ENCODE data around the gene DHPS.

The DHPS gene

DNA sequence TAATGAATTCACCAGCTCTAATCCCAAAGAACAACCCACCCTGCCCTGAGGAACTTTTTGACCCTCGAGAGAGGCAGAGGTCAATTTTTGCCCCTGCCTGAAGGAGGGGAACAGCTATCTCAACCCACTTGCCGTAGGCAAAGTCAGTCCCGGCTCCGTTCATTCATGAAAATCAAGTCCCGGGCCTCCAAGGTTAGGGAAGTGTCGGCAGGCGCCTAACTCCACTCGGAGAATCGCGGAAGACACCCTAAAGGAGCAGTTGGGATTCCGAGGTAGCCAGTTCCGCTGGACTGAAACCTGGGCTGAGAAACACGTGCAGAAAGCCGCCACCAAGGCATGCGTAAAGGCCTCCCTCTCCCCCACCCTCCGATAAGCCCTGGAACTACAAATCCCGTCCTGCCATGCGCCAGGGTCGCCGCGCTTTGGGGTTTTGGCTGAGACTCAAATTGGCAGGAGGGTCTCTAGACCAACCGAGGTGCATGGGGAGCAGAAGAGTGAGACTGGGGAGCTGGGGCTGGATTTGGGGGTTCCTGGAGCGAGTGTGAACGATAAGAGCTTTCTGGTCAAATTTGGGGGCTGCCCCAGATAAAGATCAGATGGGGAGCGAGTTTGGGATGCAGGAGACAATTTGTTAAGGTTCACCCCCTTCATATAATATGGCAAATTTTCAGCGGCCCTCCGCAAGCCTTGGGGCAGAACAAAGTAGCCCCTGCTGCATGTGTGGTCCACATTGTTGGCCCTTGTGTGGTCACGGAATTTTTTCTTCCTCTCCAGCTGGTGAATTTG lies 42.2 kb upstream of the DHPS start, which contains the start of gene TNPO2:
TNPO2 (minus strand) TSS at position 292 of the 786 bp plus-strand sequence. CDS start 2,955 bp downstream, outside the sequence.
- in situ Hi-C loops (cut with MboI; ENCODE audit: low sequenced_read_pairs, unreplicated experiment), result no loop called here
- peak; percentile 82 for DNase-seq (ENCODE audit: low spot score)
- TF ChIP-seq, protein P1, sequence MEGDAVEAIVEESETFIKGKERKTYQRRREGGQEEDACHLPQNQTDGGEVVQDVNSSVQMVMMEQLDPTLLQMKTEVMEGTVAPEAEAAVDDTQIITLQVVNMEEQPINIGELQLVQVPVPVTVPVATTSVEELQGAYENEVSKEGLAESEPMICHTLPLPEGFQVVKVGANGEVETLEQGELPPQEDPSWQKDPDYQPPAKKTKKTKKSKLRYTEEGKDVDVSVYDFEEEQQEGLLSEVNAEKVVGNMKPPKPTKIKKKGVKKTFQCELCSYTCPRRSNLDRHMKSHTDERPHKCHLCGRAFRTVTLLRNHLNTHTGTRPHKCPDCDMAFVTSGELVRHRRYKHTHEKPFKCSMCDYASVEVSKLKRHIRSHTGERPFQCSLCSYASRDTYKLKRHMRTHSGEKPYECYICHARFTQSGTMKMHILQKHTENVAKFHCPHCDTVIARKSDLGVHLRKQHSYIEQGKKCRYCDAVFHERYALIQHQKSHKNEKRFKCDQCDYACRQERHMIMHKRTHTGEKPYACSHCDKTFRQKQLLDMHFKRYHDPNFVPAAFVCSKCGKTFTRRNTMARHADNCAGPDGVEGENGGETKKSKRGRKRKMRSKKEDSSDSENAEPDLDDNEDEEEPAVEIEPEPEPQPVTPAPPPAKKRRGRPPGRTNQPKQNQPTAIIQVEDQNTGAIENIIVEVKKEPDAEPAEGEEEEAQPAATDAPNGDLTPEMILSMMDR (IDR thresholded peaks at IDR 0.05; ENCODE audit: borderline replicate concordance, control extremely low read depth, extremely low read depth, insufficient read depth, missing control alignments), result no peak

DNA sequence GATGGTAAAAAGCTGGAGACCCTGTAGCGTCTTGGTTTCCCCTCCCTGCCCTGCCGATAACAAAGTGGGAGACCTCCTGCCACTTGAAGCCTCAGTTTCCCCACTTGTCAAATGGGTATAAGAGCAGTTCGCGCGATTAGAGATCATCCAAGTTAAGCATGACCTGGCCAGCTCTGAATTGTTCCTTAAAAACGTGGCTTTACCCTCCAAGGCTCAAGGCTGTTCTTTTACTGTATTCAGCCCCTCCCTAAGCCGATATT lies 41.6 kb upstream of the DHPS start:
- TF ChIP-seq, protein P1 (IDR thresholded peaks at IDR 0.05; ENCODE audit: borderline replicate concordance, control extremely low read depth, extremely low read depth, insufficient read depth, missing control alignments), result no peak
- DNase-seq (ENCODE audit: low spot score), result no peak
- in situ Hi-C loops (cut with MboI; ENCODE audit: low sequenced_read_pairs, unreplicated experiment), result no loop called here

DNA sequence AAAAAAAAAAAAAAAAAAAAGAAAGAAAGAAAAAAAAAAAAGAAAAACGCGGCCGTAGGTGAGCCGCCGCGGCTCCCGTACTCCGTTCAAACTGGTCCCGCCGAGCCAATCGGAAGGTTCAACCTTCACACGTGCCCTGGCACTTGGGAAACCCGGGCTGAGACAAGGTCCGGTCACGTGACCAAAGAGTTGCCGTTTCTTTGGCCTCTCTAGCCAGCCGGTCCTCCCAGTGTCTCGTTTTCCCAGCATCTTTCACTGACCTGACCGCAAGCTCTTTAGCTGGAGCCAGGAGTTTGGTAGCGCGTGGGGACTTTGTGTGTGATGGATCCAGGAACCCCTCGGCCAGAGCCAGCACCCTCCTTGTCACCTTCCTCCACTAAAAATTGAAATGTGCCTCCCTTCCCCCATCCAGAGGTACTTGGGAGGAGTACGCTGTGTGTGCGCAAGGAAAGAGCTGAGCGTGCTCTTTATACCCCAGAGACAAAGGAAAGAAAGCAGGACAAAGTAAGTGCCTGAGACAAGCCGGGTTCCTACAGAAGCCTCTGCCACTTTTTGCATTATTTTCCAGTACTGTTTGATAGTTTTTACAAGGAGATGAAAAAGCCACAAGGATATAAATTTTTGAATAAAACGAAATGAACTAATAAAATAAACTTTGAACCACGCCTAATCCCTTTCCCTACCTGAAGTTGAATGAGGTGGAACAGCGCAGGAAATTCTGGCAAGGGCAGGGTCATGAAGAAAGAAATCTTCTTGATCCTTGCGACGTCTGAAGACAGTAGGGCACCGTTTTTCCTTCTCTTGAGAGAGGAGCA lies 41.1 kb upstream of the DHPS start:
- TF ChIP-seq, protein P1 (IDR thresholded peaks at IDR 0.05; ENCODE audit: borderline replicate concordance, control extremely low read depth, extremely low read depth, insufficient read depth, missing control alignments), result no peak
- peak; percentile 97 for DNase-seq (ENCODE audit: low spot score)
- in situ Hi-C loops (cut with MboI; ENCODE audit: low sequenced_read_pairs, unreplicated experiment), result no loop called here

DNA sequence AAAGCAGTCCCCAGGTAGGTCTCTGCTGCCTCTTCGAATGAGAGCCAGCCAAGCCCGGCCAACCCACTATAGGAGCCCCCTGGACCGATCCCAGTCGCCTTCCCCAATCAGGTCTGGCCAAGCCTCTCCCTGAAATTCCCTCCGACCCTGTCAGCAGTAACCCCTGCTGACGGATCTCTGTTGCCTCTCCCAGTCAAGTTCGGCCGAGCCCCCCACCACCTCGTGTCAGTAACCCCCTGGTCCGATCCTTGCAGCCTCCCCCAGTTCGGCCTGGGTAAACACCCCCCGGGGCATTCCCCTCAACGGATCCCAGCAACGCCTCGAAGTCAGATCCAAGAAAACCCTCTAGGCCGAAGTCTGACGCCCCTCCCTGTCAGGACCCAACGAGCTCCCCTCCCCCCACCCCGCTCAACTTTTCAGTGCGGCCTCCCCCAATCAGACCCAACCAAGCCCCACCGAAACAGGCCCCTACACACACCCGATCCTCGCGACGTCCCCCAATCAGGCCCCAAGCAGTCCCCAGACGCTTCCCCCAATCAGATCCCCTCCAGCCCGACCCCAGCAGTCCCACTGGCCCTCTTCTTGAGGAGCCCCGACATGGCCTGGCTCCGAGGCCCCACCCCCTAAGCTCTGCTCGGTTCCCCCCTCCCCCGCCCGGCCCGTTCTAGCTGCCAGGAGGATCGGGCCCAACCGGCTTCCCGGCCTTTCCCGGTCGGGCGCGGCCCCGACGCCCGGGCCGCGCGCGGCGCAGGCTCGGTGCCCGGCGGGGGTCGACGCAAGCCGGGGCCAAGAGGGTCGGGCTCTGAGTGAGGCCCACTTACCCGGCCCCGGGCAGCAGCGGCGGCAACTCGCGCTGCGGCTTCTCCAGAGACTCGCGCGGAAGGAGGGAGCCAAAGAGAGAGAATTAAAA lies 40.2 kb upstream of the DHPS start:
- peak; percentile 84 for DNase-seq (ENCODE audit: low spot score)
- TF ChIP-seq, protein P1 (IDR thresholded peaks at IDR 0.05; ENCODE audit: borderline replicate concordance, control extremely low read depth, extremely low read depth, insufficient read depth, missing control alignments), result no peak
- in situ Hi-C loops (cut with MboI; ENCODE audit: low sequenced_read_pairs, unreplicated experiment), result no loop called here

DNA sequence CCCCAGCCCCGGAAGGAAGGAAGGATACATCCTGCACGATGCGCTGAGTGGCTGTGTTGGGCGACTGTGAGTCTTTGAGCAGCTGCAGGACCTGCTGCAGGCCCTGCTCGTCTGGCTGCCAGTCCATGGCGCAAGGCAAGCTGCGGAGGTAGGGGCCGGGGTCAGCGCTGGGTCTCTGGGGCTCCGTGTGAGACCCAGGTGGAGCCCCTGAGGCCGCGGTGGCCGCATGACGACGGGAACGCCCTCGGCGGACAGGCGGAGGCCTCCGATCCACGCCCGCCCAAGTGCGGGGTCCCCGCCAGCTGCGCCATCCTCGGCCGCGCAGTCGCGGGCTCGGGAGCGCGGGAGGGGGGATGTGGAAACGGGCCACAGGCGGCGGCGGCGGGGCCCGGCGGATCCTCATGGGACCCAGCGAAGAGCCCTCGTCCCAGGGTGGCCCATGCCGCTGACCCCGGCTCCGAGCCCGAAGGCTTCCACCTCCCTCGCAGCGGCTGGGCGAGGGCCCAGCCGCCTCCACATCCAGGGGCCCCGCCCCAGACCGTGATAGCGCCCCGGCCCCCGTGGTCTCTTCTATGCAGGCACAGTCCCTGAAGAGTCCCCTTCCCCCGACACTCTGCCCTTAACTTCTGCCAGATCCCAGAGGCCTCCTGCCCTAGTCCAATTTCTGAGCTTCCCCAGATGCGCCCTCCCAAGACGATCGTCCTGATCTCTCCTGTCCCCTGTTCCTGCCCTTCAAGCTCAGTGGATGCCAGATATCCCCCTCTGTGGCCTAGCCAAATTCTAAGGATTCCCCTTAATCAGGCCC lies 39.4 kb upstream of the DHPS start:
- in situ Hi-C loops (cut with MboI; ENCODE audit: low sequenced_read_pairs, unreplicated experiment), result no loop called here
- TF ChIP-seq, protein P1 (IDR thresholded peaks at IDR 0.05; ENCODE audit: borderline replicate concordance, control extremely low read depth, extremely low read depth, insufficient read depth, missing control alignments), result no peak
- DNase-seq (ENCODE audit: low spot score), result no peak

Measured in GM13976 (cell line).